ENCODE measurements around the gene MRPL55. TPM values are rescaled to one million over a fixed set of nuclear protein-coding genes. Genes with fewer than 3 reads are reported as not detected.

Gene MRPL55
- total RNA-seq, 1 donor from 2014 or later: 90.3 TPM

DNA sequence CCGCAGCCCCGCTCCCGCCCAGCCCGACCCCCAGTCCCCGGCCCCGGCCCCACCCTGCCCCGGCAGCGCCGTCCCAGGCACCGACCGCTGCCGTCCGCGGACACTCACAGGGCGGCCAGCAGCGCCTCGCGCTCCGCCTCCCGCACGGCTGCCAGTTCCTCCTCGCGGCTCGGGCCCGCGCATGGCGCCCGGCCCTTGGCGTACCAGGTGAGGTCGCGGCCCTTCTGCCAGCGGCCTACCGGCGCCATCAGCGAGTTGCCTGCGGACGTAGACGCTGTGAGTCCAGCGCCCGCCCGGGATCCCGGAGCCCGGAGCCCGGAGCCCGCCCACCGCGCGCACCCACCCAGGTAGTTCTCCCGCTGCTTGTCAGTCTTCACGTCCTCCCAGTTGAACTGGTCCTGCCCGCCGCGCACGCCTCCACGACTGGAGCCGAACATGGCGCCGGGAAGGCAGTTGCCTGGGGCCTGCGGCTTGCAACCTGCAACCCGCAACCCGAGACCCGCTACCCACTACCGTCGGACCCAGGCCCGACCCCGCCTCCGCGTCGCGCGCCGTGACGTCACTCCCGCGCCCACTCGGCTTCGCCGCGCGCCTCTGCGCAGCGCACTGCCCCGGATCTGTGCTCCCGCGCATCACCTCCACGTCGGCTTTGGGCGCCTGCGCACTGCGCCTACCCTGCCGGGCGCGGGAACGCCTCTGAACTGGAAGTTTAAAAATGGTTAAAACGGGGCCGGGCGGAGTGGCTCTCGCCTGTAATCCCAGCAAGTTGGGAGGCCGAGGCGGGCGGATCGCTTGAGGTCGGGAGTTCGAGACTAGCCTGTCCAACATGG is 6.1 kb downstream of the MRPL55 start, which contains the start of gene C1orf35:
C1orf35 (minus strand) TSS at position 535 of the 830 bp plus-strand sequence; CDS start at position 437, 98 bp downstream.
- no peak for DNase-seq (ENCODE audit: extremely low read depth, low read depth, low spot score)

DNA sequence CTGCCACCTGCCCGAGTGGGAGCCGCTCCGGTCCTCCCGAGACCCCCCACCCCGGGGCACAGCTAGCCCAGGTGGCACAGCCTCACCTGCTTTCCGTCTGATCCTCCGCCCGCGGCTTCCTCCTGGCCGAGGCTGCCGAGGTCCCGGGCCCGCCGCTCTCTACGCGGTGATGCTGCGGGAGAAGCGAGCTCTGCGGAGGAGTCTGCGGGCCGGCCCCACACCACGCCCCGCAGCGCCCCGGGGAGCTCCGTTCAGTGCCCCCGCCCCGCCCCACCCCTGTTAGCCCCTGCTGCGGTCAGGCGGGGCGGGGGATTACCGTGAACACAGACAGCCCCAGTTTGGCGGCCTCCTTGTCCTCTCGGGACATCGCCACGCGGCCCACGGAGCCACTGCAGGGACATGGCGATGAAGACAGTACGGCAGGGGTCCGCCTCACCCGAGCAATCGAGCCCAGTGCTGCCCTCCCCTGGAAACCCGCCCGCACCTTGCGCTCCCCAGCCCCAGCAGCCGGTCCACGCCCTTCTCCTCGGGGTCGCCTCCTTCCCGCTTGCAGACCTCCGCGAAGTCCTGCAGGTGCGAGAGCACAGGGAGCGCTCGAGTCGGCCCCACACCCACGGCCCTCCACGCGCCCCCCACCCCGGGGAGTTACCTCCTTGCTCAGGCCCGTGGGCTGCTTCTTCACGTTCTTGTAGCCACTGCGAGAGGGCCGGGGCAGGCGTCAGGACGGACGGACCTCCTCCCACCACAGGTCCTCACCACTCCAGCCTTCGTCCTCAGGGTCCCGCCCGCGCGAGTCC is 6.9 kb downstream of the MRPL55 start:
- no peak for DNase-seq (ENCODE audit: extremely low read depth, low read depth, low spot score)

- no peak for DNase-seq (ENCODE audit: extremely low read depth, low read depth, low spot score)
Measured at GRCh38 chr1:228101614-228101993, 7.5 kb downstream of the MRPL55 start.

DNA sequence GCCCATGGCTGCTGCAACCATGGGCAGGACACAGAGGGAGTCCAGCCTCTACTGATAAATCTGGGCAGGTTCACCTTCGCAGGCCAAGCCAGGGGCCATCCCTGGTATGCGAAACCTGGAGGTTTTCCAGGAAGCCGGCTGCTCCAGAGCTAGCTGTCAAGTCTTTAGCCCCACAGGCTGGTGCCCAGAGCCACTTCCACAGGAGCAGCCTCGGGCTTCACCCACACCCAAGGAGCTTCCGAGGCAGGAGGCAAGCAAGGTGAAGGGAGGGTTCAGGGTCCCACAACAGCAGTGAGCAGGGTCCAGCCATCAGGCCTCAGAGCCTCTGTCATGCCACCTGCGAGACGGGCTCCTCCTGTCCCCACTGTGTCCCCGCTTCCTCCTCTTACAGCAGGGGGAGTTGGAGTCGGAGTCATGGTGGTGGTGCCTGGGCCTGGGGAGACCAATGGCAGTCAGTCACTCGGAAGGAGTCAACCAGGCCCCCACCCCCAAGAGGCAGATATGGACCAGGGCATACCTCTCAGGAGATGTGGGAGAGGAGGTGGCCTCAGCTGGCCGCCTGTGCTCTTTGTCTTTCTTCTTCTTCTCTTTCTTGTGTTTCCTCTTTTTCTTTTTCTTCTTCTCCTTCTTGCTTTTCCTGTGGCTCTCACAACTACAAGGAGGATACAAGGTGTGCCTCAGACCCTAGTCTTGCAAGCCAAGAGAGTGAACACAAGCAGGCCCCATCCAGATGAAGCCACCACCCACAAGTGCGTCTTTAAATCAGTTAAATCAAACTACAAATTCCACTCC is 8.1 kb downstream of the MRPL55 start:
- DNase-seq (ENCODE audit: extremely low read depth, low read depth, low spot score): no peak

DNA sequence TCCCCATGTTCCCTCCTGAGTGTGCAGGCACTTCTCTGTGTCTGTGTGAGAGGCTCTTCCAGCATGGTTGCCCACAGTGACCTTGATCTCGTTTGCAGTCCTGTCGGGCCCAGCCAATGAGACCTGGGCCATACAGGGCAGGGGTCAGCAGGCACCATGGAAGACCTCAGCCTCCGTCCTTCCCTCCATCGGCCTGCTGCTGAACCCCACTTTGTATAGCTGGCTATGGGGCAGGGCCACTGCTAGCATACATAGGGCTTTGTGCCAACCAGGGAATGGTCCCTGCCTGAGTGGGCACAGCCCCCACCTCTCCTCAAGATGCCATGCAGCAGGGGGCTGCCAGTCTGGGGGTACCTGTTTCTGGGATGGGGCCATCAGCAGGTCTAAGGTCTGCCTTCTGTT is 9.8 kb downstream of the MRPL55 start:
- DNase-seq (ENCODE audit: extremely low read depth, low read depth, low spot score): no peak

DNA sequence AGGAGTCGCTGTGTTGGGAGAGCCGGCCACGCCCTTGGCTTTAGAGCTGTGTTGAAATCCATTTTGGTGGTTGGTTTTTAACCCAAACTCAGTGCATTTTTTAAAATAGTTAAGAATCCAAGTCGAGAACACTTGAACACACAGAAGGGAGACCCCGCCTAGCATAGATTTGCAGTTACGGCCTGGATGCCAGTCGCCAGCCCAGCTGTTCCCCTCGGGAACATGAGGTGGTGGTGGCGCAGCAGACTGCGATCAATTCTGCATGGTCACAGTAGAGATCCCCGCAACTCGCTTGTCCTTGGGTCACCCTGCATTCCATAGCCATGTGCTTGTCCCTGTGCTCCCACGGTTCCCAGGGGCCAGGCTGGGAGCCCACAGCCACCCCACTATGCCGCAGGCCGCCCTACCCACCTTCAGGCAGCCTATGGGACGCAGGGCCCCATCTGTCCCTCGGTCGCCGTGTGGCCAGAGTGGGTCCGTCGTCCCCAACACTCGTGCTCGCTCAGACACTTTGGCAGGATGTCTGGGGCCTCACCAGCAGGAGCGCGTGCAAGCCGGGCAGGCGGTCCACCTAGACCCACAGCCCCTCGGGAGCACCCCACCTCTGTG is 10.7 kb downstream of the MRPL55 start:
- no peak for DNase-seq (ENCODE audit: extremely low read depth, low read depth, low spot score)

DNA sequence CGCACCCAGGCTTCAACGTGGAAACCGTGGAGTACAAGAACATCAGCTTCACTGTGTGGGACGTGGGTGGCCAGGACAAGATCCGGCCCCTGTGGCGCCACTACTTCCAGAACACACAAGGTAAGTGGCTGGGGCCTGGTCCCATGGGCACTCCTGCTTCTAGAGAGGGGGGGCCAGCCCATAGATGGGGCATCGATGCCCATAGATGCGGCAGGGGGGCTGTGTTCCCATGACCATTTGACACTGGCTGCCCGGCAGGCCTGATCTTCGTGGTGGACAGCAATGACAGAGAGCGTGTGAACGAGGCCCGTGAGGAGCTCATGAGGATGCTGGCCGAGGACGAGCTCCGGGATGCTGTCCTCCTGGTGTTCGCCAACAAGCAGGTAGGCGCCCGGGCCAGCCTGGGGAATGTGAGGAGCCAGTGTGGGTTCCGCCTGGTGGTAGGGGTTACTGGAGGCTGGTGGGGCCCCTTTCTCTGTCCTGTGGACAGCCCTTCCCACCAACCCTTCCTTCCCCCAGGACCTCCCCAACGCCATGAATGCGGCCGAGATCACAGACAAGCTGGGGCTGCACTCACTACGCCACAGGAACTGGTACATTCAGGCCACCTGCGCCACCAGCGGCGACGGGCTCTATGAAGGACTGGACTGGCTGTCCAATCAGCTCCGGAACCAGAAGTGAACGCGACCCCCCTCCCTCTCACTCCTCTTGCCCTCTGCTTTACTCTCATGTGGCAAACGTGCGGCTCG is 11.6 kb downstream of the MRPL55 start:
- DNase-seq (ENCODE audit: extremely low read depth, low read depth, low spot score): no peak

DNA sequence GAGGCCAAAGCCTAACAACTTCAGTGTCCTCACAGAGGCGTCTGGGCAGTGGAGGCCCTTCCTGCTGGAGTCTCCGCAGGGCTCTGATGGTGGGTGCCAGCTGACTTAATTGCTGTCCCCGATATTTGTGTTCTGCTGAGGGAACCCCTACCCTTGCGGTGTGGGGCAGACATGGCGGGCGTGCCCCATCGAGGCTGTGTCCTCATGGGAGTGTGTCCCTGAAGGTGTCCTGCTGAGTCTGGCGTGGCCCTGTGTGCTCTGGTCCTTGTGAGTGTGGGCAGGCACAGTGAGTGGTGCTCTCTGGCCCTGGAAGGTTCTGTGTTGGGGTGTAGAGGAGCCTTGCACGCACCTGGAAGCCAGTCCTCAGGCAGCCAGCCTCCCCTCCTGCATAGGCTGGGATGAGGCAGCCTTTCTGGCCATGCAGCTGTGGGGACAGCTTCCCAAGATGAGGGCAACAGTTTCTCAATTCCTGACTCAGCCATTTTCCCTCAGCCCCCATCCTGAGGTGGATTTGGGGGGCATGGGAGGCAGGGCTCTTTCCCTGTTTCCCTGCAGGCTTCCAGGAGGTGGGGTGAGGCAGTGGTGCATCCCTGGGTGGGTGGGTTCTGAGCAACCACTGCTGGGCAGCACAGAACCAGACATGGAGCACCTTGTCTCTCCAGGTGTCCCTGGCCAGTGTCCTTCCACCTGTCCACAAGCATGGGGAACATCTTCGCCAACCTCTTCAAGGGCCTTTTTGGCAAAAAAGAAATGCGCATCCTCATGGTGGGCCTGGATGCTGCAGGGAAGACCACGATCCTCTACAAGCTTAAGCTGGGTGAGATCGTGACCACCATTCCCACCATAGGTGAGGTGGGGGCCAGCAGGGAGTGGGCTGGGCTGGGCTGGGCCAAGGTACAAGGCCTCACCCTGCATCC is 12.4 kb downstream of the MRPL55 start:
- DNase-seq (ENCODE audit: extremely low read depth, low read depth, low spot score): no peak

GRCh38 chr1:228095938-228096337 is 13.2 kb downstream of the MRPL55 start:
- DNase-seq (ENCODE audit: extremely low read depth, low read depth, low spot score): no peak

DNA sequence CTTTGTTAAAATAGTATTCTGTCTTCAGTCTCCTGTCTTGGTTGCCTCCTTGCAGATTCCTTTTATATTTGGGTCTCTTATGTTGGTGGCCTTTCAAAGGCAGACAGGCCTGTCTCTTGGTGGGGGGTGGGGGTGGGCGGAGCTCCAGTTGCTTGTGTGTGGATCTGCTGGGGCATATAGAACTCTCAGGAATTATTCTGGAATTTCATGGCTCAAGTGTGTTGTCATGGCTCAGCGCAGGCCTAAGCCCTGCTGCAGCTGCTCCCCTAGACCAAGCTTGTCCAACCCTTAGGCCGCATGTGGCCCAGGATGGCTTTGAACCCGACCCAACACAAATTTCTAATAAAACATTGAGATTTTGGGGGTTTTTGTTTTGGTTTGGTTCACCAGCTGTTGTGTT is 13.9 kb downstream of the MRPL55 start:
- DNase-seq (ENCODE audit: extremely low read depth, low read depth, low spot score): no peak

DNA sequence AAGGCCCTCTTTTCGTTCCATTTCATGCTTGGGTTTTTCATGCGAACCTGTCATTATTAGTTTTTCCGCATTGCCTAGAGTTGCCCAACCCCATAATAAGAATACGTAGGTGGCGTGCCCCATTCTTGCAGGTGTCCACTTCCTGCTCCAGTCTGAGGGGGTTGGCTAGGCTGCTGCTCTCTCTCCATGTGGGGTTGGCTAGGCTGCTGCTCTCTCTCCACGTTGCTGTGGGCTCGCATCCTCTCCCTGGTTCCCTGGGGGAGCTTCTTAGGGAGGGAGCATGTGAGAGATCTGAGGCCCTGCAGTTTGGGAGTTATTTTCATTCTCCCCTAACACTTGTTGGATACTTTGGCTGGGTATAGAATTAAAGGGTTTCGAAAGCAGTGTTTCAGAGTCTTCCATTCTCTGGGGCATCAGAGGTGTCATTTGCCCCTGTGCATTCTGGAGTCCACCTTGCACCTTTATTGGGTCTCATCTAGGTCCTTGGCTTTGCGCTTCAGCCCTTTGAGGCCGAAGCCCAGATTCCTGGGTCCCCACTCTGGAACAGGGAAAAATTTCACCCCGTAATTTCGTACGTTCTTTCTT is 14.6 kb downstream of the MRPL55 start:
- DNase-seq (ENCODE audit: extremely low read depth, low read depth, low spot score): no peak

DNA sequence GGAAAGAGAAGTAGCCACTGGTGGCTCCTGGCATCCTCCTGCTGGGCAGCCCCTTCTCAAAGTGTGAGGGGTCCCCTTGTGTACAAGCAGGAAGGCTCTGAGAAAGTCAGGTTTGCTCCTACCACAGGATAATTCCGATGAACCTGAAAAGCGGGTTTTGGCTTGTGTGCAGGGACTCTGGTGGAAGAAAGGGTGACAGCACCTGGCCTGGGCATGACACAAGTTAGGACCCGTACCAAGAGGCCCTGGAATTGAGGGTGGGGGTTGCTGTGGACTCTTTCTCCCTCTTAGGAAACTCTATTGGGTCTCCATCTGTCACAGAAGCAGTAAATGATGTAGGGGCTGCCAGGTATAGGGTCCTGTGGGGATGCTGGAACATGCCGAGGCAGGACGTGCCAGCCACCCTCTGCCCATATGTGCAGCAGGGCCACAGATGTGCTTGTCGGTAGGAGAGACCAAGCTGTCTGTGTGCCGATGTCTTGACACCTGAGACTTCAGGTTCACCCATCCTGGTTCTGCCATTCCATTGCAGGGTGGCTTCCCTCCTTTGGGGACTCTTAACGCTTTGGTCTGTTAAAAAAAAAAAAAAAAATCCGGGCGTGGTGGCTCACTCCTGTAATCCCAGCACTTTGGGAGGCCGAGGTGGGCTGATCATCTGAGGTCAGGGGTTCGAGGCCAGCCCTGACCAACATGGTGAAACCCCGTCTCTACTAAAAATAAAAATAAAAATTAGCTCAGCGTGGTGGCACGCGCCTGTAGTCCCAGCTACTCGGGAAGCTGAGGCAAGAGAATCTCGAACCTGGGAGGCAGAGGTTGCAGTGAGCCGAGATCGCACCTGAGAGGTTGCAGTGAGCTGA is 15.8 kb downstream of the MRPL55 start:
- no peak for DNase-seq (ENCODE audit: extremely low read depth, low read depth, low spot score)

DNA sequence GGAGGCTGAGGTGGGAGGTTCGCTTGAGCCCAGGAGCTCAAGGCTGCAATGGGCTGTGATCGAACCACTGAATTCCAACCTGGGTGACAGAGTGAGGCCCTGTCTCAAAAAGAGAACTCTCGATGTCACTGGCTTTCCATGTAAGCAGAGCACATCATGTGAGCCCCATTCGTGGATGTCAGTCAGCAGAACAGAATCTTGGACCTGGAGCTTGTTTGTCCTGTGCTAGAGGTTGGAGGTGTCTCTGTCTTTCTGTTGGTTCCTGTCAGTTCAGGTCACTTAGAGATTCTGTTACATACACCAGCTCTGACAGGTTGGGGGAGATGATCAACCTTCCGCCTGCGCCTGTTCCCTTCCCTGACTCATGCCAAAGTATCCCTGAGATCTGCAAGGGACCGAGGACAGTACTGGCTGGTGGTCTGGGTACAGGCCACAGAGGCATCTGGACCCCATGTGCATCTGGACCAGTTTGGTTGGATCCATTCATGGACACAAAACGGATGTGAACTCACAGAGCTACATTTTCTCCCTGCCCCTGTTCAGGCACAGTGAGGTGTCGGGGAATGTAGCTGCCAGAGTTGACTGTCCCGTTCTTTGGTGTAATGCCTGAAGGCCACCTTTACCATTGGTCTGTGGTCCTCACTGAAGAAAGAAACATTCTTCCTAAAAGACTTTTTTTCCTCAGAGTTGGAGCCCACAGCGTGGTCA is 16.6 kb downstream of the MRPL55 start:
- DNase-seq (ENCODE audit: extremely low read depth, low read depth, low spot score): no peak

- no peak for DNase-seq (ENCODE audit: extremely low read depth, low read depth, low spot score)
Measured at GRCh38 chr1:228091084-228091483, 18.0 kb downstream of the MRPL55 start.

DNA sequence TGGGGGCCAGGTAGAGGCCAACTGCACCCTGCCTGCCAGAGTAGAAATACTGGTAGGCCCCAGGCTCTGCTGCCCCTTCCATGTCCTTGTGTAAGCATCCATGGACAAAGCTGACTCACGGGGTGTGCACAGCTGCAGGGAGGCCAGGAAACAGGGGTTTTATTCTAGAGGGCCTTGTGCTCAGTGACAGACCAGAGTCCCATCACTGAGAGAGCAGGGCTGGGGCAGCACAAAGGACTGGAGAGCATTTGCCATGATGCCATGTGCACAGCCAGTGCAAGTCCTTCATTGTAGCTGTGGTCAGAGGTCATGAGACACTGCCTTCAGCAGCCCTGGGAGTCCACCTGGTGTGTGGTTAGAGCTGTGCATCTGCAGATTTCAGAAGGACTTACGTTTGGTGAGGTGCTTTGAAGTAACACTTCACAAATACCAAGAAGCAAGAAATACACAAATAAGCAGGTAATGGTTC is 18.5 kb downstream of the MRPL55 start:
- DNase-seq (ENCODE audit: extremely low read depth, low read depth, low spot score): no peak

DNA sequence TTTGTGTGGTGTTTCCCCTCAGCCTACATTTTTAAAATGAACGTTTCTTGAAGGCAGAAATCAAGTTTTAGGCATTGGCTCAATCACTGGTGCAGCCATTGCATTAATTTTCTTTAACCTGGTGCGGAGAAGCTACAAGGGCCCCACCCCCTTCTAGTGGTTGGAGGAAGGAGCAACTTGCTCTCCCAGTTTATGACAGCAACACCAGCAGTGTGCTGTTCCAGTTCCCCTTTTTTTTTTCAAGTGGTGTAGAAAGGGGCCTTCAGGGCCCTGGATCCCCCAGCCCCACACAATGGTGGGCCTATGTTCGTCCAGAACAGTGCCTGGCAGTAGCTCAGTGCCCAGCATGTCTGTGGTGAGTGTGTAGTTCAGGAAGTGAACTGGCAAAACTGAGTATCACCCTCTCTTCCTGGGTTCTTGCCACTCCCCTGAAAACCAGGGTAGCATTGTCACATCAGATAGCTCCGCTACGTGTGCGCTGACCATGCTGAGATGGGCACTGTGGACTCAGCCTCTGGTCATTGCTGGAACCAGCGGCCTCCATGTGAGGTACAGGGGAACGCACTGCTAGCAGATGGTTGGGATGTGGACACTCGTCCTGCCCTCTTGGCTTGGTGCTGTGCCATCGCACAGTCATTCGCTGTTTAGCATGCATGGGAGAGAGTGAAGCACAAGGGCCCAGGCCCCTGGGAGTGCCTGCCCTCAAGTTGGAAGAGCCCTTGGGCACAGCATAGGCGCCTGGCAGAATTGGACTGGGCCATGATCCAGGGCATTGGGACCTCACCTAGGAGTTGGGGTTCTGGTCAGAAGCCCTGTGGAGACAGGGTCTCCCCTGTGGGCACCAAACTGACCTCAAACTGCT is 19.3 kb downstream of the MRPL55 start:
- DNase-seq (ENCODE audit: extremely low read depth, low read depth, low spot score): no peak
